ENCODE data around the gene LRG1. TPM values are rescaled to one million over a fixed set of nuclear protein-coding genes. Genes with fewer than 3 reads are reported as not detected.

The LRG1 gene
- total RNA-seq, 1 donor: not detected

DNA sequence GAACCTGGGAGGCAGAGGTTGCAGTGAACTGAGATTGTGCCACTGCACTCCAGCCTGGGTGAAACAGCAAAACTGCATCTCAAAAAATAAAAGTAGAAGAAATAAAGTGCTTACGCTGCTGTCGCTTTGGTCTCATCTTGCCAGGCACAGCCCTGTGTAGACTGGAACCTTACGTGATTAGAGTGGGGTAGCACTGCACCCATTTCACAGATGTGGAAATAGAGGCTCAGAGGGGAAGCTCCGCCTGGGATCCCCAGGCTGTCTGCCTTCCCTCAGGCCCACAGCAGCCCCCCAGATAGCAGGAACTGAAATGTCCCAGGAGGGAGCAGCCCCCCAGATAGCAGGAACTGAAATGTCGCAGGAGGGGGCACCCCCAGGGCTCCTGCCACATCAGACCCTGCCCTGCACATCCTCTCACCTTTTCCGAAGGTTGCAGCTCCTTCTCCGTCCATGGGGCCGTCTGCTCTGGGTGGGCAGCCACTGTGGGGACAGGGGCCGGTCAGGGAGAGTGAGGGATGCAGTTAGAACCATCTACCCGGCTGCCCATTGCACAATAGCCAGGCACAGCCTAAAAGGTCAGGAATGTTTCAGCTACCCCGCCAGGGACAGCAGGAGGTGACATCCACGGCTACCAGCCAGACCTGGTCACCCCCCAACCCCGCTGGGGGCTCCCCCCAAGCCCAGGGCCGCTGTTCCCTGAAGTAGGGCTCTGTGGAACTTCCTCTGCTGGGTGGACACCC lies 23.5 kb downstream of the LRG1 start:
- no peak overlapping the region for H3K4me2 ChIP-seq (ENCODE audit: insufficient read depth, low read length)
- no peaks in the 10 kb centered on the region for H3K79me2 ChIP-seq (ENCODE audit: insufficient read depth, low read length)
- DNase-seq (ENCODE audit: insufficient read length, low spot score, missing footprints): no peak
- H3K9me3 ChIP-seq (ENCODE audit: low read depth, low read length): no peaks in the 10 kb centered on the region
- H3K27ac ChIP-seq (ENCODE audit: low read depth, low read length): no peak overlapping the region
- H3K27me3 ChIP-seq (ENCODE audit: insufficient read depth, low read length): peaks cover 20% of the 10 kb centered on the region
- no peak overlapping the region for H2AFZ ChIP-seq (ENCODE audit: low read length)
- no peaks in the 10 kb centered on the region for H4K20me1 ChIP-seq (ENCODE audit: insufficient read depth, low read length)
- H3K4me3 ChIP-seq (ENCODE audit: insufficient read depth, low read length): no peak overlapping the region
- TF ChIP-seq, protein P1, sequence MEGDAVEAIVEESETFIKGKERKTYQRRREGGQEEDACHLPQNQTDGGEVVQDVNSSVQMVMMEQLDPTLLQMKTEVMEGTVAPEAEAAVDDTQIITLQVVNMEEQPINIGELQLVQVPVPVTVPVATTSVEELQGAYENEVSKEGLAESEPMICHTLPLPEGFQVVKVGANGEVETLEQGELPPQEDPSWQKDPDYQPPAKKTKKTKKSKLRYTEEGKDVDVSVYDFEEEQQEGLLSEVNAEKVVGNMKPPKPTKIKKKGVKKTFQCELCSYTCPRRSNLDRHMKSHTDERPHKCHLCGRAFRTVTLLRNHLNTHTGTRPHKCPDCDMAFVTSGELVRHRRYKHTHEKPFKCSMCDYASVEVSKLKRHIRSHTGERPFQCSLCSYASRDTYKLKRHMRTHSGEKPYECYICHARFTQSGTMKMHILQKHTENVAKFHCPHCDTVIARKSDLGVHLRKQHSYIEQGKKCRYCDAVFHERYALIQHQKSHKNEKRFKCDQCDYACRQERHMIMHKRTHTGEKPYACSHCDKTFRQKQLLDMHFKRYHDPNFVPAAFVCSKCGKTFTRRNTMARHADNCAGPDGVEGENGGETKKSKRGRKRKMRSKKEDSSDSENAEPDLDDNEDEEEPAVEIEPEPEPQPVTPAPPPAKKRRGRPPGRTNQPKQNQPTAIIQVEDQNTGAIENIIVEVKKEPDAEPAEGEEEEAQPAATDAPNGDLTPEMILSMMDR (IDR thresholded peaks at IDR 0.05; ENCODE audit: extremely low read depth, low read depth, low read length): no peak
- H3K36me3 ChIP-seq (ENCODE audit: insufficient read depth, low read length): no peaks in the 10 kb centered on the region
- H3K4me1 ChIP-seq (ENCODE audit: insufficient read depth, low read length): peaks cover 6% of the 10 kb centered on the region

DNA sequence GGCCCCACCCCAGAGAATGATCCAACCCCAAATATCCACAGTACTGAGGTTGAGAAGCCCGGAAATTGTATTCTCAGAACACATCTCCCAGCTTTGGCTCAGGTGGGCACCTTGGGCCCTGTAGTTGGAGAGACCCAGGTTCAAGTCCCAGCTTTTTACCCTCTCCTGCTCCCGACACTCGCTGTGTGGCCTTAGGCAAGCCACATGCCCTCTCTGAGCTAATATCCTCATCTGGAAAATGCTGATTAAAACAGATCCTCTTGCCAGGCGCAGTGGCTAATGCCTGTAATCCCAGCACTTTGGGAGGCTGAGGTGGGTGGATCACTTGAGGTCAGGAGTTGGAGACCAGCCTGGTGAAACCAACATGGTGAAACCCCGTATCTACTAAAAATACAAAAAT lies 24.1 kb downstream of the LRG1 start:
- Histone ChIP-seq H3K27me3 (ENCODE audit: insufficient read depth, low read length) (peaks cover 20% of the 10 kb centered on the region), H4K20me1 (ENCODE audit: insufficient read depth, low read length) (no peaks in the 10 kb centered on the region), H3K9me3 (ENCODE audit: low read depth, low read length) (no peaks in the 10 kb centered on the region), H2AFZ (ENCODE audit: low read length) (no peak overlapping the region), H3K4me2 (ENCODE audit: insufficient read depth, low read length) (no peak overlapping the region), H3K36me3 (ENCODE audit: insufficient read depth, low read length) (no peaks in the 10 kb centered on the region), H3K4me3 (ENCODE audit: insufficient read depth, low read length) (no peak overlapping the region), H3K79me2 (ENCODE audit: insufficient read depth, low read length) (no peaks in the 10 kb centered on the region), H3K4me1 (ENCODE audit: insufficient read depth, low read length) (peaks cover 5% of the 10 kb centered on the region), H3K27ac (ENCODE audit: low read depth, low read length) (no peak overlapping the region)
- no peak for DNase-seq (ENCODE audit: insufficient read length, low spot score, missing footprints)
- TF ChIP-seq, protein P1 (IDR thresholded peaks at IDR 0.05; ENCODE audit: extremely low read depth, low read depth, low read length): no peak

DNA sequence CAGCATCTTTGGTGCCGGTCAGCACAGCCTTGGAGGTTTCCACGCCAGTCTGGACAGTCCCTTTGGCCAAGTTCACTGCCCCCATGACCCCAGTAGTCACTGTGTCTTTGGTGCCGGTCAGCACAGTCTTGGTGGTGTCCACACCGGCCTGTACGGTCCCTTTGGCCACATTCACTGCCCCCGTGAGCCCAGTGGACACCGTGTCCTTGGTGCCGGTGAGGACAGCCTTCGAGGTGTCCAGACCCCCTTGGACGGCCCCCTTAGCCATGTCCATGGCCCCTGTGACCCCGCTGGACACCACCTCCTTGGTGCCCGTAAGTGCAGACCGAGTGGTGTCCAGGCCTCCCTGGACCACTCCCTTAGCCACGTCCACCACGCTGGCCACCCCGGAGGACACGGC lies 26.6 kb downstream of the LRG1 start:
- H3K4me3 ChIP-seq (ENCODE audit: insufficient read depth, low read length): no peak overlapping the region

DNA sequence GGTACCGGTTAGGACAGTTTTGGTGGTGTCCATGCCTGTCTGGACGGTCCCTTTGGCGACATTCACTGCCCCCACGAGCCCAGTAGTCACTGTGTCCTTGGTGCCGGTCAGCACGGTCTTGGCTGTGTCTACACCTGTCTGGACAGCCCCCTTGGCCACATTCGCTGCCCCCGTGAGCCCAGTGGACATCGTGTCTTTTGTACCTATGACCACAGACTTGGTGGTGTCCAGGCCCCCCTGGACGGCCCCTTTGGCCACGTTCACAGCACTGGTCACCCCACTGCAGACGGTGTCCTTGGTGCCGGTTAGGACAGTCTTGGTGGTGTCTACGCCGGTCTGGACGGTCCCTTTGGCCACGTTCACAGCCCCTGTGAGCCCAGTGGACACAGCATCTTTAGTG lies 27.8 kb downstream of the LRG1 start:
- peaks cover 4% of the 10 kb centered on the region for H3K27me3 ChIP-seq (ENCODE audit: insufficient read depth, low read length)
- no peaks in the 10 kb centered on the region for H4K20me1 ChIP-seq (ENCODE audit: insufficient read depth, low read length)
- no peak overlapping the region for H3K4me3 ChIP-seq (ENCODE audit: insufficient read depth, low read length)
- no peak for DNase-seq (ENCODE audit: insufficient read length, low spot score, missing footprints)
- H3K4me2 ChIP-seq (ENCODE audit: insufficient read depth, low read length): no peak overlapping the region
- no peak overlapping the region for H2AFZ ChIP-seq (ENCODE audit: low read length)
- TF ChIP-seq, protein P1 (IDR thresholded peaks at IDR 0.05; ENCODE audit: extremely low read depth, low read depth, low read length): no peak
- no peaks in the 10 kb centered on the region for H3K36me3 ChIP-seq (ENCODE audit: insufficient read depth, low read length)
- no peaks in the 10 kb centered on the region for H3K9me3 ChIP-seq (ENCODE audit: low read depth, low read length)
- no peaks in the 10 kb centered on the region for H3K4me1 ChIP-seq (ENCODE audit: insufficient read depth, low read length)
- H3K79me2 ChIP-seq (ENCODE audit: insufficient read depth, low read length): no peaks in the 10 kb centered on the region
- no peak overlapping the region for H3K27ac ChIP-seq (ENCODE audit: low read depth, low read length)

More for the DNA sequence above, 26.6 kb downstream of the LRG1 start:
- H2AFZ ChIP-seq (ENCODE audit: low read length): no peak overlapping the region
- H3K9me3 ChIP-seq (ENCODE audit: low read depth, low read length): no peaks in the 10 kb centered on the region
- H3K27ac ChIP-seq (ENCODE audit: low read depth, low read length): no peak overlapping the region
- no peak for DNase-seq (ENCODE audit: insufficient read length, low spot score, missing footprints)
- no peaks in the 10 kb centered on the region for H4K20me1 ChIP-seq (ENCODE audit: insufficient read depth, low read length)
- peaks cover 6% of the 10 kb centered on the region for H3K27me3 ChIP-seq (ENCODE audit: insufficient read depth, low read length)
- no peaks in the 10 kb centered on the region for H3K79me2 ChIP-seq (ENCODE audit: insufficient read depth, low read length)
- no peaks in the 10 kb centered on the region for H3K4me1 ChIP-seq (ENCODE audit: insufficient read depth, low read length)
- H3K36me3 ChIP-seq (ENCODE audit: insufficient read depth, low read length): no peaks in the 10 kb centered on the region
- H3K4me2 ChIP-seq (ENCODE audit: insufficient read depth, low read length): no peak overlapping the region
- TF ChIP-seq, protein P1 (IDR thresholded peaks at IDR 0.05; ENCODE audit: extremely low read depth, low read depth, low read length): no peak
